ENCODE measurements around the gene PI4KB.
"Not testable (repeated sequence)": the region's sequence is repeated elsewhere in the genome, so short reads cannot be mapped to it uniquely, and the experiment has no call there.

PI4KB gene

GRCh38 chr1:151275341-151275740, 51.9 kb downstream of the PI4KB start:
- DNase-seq = not testable (repeated sequence)

GRCh38 chr1:151273924-151274466, 53.2 kb downstream of the PI4KB start:
- no peak for DNase-seq

- no peak for DNase-seq
Measured at GRCh38 chr1:151267760-151268159, 59.5 kb downstream of the PI4KB start.

GRCh38 chr1:151266821-151267220, 60.4 kb downstream of the PI4KB start:
- DNase-seq = no peak

GRCh38 chr1:151266315-151266714, 60.9 kb downstream of the PI4KB start:
- no peak for DNase-seq

GRCh38 chr1:151265446-151266236, 61.6 kb downstream of the PI4KB start:
- no peak for DNase-seq

GRCh38 chr1:151259351-151259750, 67.9 kb downstream of the PI4KB start:
- no peak for DNase-seq

- DNase-seq = no peak
Measured at GRCh38 chr1:151255381-151255780, 71.8 kb downstream of the PI4KB start.

- peak; percentile 96 for DNase-seq
Measured at GRCh38 chr1:151254217-151255213, 72.7 kb downstream of the PI4KB start, which contains the start of gene PSMD4. Gene PSMD4, plus strand, starts transcription at chr1:151254734. Its CDS starts 49 bp downstream, at chr1:151254783.

GRCh38 chr1:151251656-151252470, 75.4 kb downstream of the PI4KB start:
- DNase-seq = peak; percentile 80

- DNase-seq = no peak
Measured at GRCh38 chr1:151246786-151247185, 80.4 kb downstream of the PI4KB start.

GRCh38 chr1:151243683-151244216, 83.5 kb downstream of the PI4KB start:
- no peak for DNase-seq

- no peak for DNase-seq
Measured at GRCh38 chr1:151242442-151242841, 84.8 kb downstream of the PI4KB start.
